8988T (cell line): ENCODE data around the gene ACP3.

Source experiments
- DNase-seq: peaks from one replicate; pipeline ENCODE4 v3.0.0; 2011

Gene ACP3

GRCh38 chr3:132318451-132318850 is 1.2 kb downstream of the ACP3 start:
- DNase-seq: no peak

- no peak for DNase-seq
Observed at GRCh38 chr3:132321304-132321703, 4.1 kb downstream of the ACP3 start.

- DNase-seq: no peak
Observed at GRCh38 chr3:132325103-132325606, 7.9 kb downstream of the ACP3 start.

- no peak for DNase-seq
Observed at GRCh38 chr3:132325634-132326033, 8.4 kb downstream of the ACP3 start.

GRCh38 chr3:132326251-132326650 is 9.0 kb downstream of the ACP3 start:
- no peak for DNase-seq

GRCh38 chr3:132332082-132332481 is 14.9 kb downstream of the ACP3 start:
- DNase-seq: no peak

- DNase-seq: no peak
Observed at GRCh38 chr3:132332508-132332907, 15.3 kb downstream of the ACP3 start.

- no peak for DNase-seq
Observed at GRCh38 chr3:132341746-132342145, 24.5 kb downstream of the ACP3 start.

GRCh38 chr3:132342183-132342582 is 25.0 kb downstream of the ACP3 start:
- no peak for DNase-seq

- DNase-seq: no peak
Observed at GRCh38 chr3:132342610-132343009, 25.4 kb downstream of the ACP3 start.

- no peak for DNase-seq
Observed at GRCh38 chr3:132343018-132343612, 25.9 kb downstream of the ACP3 start.

GRCh38 chr3:132344666-132345280 is 27.6 kb downstream of the ACP3 start:
- DNase-seq: no peak

- DNase-seq: no peak
Observed at GRCh38 chr3:132346841-132347736, 29.9 kb downstream of the ACP3 start.

- no peak for DNase-seq
Observed at GRCh38 chr3:132347811-132348210, 30.6 kb downstream of the ACP3 start.

GRCh38 chr3:132348531-132348930 is 31.3 kb downstream of the ACP3 start:
- no peak for DNase-seq

- DNase-seq: no peak
Observed at GRCh38 chr3:132350814-132351213, 33.6 kb downstream of the ACP3 start.

GRCh38 chr3:132351222-132351806 is 34.1 kb downstream of the ACP3 start:
- DNase-seq: no peak

GRCh38 chr3:132352556-132353143 is 35.4 kb downstream of the ACP3 start:
- peak; percentile 22 for DNase-seq

GRCh38 chr3:132354916-132355702 is 37.9 kb downstream of the ACP3 start:
- DNase-seq: no peak

GRCh38 chr3:132356568-132356967 is 39.4 kb downstream of the ACP3 start:
- DNase-seq: no peak

GRCh38 chr3:132360717-132361116 is 43.5 kb downstream of the ACP3 start:
- DNase-seq: no peak

- DNase-seq: no peak
Observed at GRCh38 chr3:132362329-132362728, 45.1 kb downstream of the ACP3 start.
